WERI-Rb-1 (cell line): ENCODE data around the gene C5.

Experiments used
- DNase-seq: peaks from one replicate; pipeline ENCODE4 v3.0.0-alpha.2; 2020
- H3K27ac ChIP-seq: fragments of 250-450 bp; sonication (Bioruptor Pico); 2 replicates; pipeline ENCODE4 v1.5.1; 2020; ENCODE audit warnings: mild to moderate bottlenecking, moderate library complexity
- H3K27me3 ChIP-seq: fragments of 250-450 bp; sonication (Bioruptor Pico); 2 replicates; pipeline ENCODE4 v1.5.1; 2021; ENCODE audit warnings: mild to moderate bottlenecking, low read depth, moderate library complexity; ENCODE audit not compliant: insufficient read depth, severe bottlenecking
- H3K36me3 ChIP-seq: fragments of 250-450 bp; sonication (Bioruptor Pico); 2 replicates; pipeline ENCODE4 v1.5.1; 2020; ENCODE audit warnings: mild to moderate bottlenecking, moderate library complexity
- H3K4me3 ChIP-seq: 2 replicates; pipeline ENCODE4 v1.5.1; 2011; ENCODE audit warnings: low read depth, mild to moderate bottlenecking, control low read depth, low read length
- H3K9me3 ChIP-seq: fragments of 250-450 bp; sonication (Bioruptor Pico); 2 replicates; pipeline ENCODE4 v1.5.1; 2021; ENCODE audit warnings: mild to moderate bottlenecking, moderate library complexity; ENCODE audit not compliant: severe bottlenecking
- CTCF ChIP-seq: IDR thresholded peaks from 2 replicates; pipeline ENCODE4 v1.5.1; 2011; ENCODE audit warnings: low read depth, mild to moderate bottlenecking, control low read depth, inconsistent platforms, low read length

C5 gene

GRCh38 chr9:120938851-120939250, 111.2 kb downstream of the C5 start:
- TF ChIP-seq CTCF, result no peak

GRCh38 chr9:120937596-120937995, 112.5 kb downstream of the C5 start:
- no peak for DNase-seq
- H3K4me3 ChIP-seq, result no peak overlapping the region
- TF ChIP-seq CTCF, result no peak
- no peak overlapping the region for H3K27ac ChIP-seq
- H3K27me3 ChIP-seq, result no peaks in the 10 kb centered on the region
- no peaks in the 10 kb centered on the region for H3K36me3 ChIP-seq
- H3K9me3 ChIP-seq, result no peaks in the 10 kb centered on the region

More at GRCh38 chr9:120938851-120939250, 111.2 kb downstream of the C5 start:
- no peak overlapping the region for H3K4me3 ChIP-seq
- H3K27ac ChIP-seq, result no peak overlapping the region
- DNase-seq, result no peak
- no peaks in the 10 kb centered on the region for H3K27me3 ChIP-seq
- H3K36me3 ChIP-seq, result no peaks in the 10 kb centered on the region
- H3K9me3 ChIP-seq, result no peaks in the 10 kb centered on the region

GRCh38 chr9:120937127-120937526, 112.9 kb downstream of the C5 start:
- Histone ChIP-seq H3K4me3 (no peak overlapping the region), H3K27ac (no peak overlapping the region), H3K9me3 (no peaks in the 10 kb centered on the region), H3K27me3 (no peaks in the 10 kb centered on the region), H3K36me3 (no peaks in the 10 kb centered on the region)
- TF ChIP-seq CTCF, result no peak
- no peak for DNase-seq

GRCh38 chr9:120936764-120937122, 113.3 kb downstream of the C5 start:
- H3K4me3 ChIP-seq, result no peak overlapping the region
- H3K27me3 ChIP-seq, result no peaks in the 10 kb centered on the region
- H3K27ac ChIP-seq, result no peak overlapping the region
- no peak for TF ChIP-seq CTCF
- no peak for DNase-seq
- H3K36me3 ChIP-seq, result no peaks in the 10 kb centered on the region
- H3K9me3 ChIP-seq, result no peaks in the 10 kb centered on the region

GRCh38 chr9:120936011-120936763, 113.9 kb downstream of the C5 start:
- peak; percentile 92 for TF ChIP-seq CTCF
- H3K36me3 ChIP-seq, result no peaks in the 10 kb centered on the region
- H3K4me3 ChIP-seq, result no peak overlapping the region
- DNase-seq, result peak; percentile 97
- no peaks in the 10 kb centered on the region for H3K9me3 ChIP-seq
- H3K27me3 ChIP-seq, result no peaks in the 10 kb centered on the region
- no peak overlapping the region for H3K27ac ChIP-seq

GRCh38 chr9:120935383-120935857, 114.7 kb downstream of the C5 start:
- TF ChIP-seq CTCF, result no peak
- no peaks in the 10 kb centered on the region for H3K36me3 ChIP-seq
- H3K27ac ChIP-seq, result 0 out of 2 replicates have a peak overlapping the region, but pooled peaks have one; percentile 2
- peaks cover 1% of the 10 kb centered on the region for H3K9me3 ChIP-seq
- H3K4me3 ChIP-seq, result no peak overlapping the region
- no peak for DNase-seq
- no peaks in the 10 kb centered on the region for H3K27me3 ChIP-seq
